Left renal pelvis (tissue), 4 donors: ENCODE measurements around the gene TMX4. TPM values are rescaled to one million over a fixed set of nuclear protein-coding genes. Genes with fewer than 3 reads are reported as not detected.
"Not testable (repeated sequence)": the region's sequence is repeated elsewhere in the genome, so short reads cannot be mapped to it uniquely, and the experiment has no call there.

Source experiments
- DNase-seq, 4 donors: peaks; one replicate each; pipeline ENCODE4 v3.0.0-alpha.2; 2013; ENCODE audit warnings: low read depth in 4 of 4, low spot score in 3 of 4
- polyA plus RNA-seq, 4 donors: library from polyadenylated mRNA; unstranded; fragments of 120-200 nt; gene quantifications; one replicate each; pipeline ENCODE4 v1.2.1, GENCODE V29; 2013; ENCODE audit not compliant: insufficient read length in 4 of 4

TMX4 gene
- polyA plus RNA-seq, 4 donors: 46.5 to 104 (median 69.7) TPM

DNA sequence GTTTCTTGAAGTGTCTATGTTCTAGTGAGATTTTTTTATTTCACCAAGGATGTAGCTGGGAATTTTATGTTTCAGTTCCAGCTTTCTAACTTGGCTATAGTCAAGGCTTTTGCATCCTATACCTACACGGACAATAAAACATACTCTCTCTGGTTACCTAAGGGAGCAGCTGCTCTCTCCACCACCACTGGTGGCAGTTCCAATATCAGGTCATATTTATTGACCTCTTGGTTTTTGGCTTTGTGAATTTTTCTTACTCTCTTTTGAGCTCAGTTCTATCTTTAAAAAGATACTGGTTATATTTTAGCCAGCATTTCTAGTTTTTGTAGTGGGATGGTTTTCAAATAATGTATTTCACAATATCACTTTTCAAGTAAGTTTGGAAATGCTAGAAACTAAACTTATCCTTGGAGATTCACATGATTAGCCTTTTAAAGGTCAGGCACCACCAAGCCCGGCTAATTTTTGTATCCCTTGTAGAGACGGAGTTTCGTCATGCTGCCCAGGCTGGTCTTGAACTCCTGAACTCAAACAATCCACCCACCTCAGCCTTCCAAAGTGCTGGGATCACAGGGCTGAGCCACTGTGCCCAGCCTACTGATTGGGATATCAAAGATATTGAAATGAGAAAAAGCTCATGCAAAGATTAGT is 44.7 kb downstream of the TMX4 start:
- no peak for DNase-seq

- DNase-seq: no peak
Observed at GRCh38 chr20:7971536-7972280, 47.9 kb downstream of the TMX4 start.

DNA sequence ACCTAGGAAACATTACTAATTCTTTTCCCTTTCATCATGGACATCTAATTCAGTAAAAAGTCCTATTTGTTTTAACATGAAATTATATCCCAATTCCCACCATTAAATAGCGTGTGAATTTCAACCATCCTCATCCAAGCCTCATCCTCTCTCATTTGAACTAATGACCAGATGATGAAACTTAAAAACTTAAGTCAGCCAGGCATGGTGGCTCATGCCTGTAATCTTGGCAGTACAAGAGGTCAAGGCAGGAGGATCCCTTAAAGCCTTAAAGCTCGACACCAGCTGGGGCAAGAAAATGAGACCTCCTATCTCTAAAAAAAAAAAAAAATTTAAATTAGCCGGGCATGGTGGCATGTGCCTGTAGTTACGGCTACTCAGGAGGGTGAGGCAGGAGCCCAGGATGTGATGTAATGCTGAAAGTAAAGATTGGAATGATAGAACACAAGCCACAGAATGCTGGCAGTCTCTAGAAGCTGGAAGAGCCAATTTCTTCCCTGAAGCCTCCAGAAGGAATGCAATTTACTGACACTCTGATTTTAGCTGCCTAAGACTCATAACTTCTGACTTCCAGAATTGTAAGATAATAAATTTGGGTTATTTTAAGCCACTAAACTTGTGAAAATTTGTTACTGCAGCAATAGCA is 52.2 kb downstream of the TMX4 start:
- DNase-seq: no peak

- no peak for DNase-seq
Observed at GRCh38 chr20:7966176-7966575, 53.4 kb downstream of the TMX4 start.

- DNase-seq: no peak
Observed at GRCh38 chr20:7959484-7959883, 60.1 kb downstream of the TMX4 start.

DNA sequence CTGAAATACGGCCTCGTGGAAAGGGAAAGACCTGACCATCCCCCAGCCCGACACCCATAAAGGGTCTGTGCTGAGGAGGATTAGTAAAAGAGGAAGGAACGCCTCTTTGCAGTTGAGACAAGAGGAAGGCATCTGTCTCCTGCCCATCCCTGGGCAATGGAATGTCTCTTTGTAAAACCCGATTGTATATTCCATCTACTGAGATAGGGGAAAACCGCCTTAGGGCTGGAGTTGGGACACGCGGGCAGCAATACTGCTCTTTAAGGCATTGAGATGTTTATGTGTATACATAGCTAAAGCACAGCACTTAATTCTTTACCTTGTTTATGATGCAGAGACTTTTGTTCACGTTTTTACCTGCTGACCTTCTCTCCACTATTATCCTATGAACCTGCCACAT is 63.0 kb downstream of the TMX4 start:
- DNase-seq: not testable (repeated sequence)

GRCh38 chr20:7950387-7950786 is 69.2 kb downstream of the TMX4 start:
- no peak for DNase-seq

- no peak for DNase-seq
Observed at GRCh38 chr20:7943891-7944290, 75.7 kb downstream of the TMX4 start.

DNA sequence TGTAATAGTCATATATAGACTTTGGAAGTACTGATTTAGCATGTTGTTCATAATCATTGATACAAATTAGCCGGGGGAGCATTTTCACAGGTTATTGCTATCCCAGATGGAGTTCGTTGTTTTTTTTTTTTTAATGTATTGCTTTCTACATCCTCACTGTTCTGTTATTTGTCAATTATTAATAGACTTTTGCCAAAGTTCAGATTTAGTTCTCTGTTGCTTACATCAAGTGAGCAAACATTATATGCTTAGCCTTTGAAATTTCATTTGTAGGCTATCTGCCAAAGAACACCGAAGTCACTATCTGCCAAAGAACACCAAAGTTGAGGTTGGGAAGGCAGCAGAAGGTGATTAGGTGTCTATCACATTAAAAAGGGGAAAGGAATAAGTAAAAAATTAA is 79.2 kb downstream of the TMX4 start, which contains the start of gene HAO1:
TSS of gene HAO1 (minus strand) at position 118 of the 400 bp plus-strand sequence. CDS start at position 82, 36 bp downstream.
- DNase-seq: no peak

DNA sequence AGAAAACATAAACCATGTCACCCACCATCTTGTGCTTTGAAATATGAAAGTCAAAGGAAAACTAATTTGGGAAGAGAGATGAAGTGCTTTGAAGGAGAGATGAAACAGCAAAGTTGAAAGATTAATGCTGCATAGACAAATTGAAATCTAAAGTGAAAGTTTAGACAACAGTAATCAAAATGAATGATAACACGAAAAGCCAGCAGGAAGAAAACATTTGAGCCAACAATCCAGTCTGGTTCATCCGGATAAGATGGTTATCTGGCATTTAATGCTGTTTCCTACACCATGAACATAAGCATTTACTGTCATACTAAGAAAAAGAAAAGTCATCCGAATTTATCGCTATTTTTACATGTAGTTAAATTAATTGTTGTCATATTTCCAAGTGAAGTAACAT is 79.9 kb downstream of the TMX4 start:
- peak in 1 of 4 donors; percentile 14 for DNase-seq

- no peak for DNase-seq
Observed at GRCh38 chr20:7938058-7938457, 81.5 kb downstream of the TMX4 start.

DNA sequence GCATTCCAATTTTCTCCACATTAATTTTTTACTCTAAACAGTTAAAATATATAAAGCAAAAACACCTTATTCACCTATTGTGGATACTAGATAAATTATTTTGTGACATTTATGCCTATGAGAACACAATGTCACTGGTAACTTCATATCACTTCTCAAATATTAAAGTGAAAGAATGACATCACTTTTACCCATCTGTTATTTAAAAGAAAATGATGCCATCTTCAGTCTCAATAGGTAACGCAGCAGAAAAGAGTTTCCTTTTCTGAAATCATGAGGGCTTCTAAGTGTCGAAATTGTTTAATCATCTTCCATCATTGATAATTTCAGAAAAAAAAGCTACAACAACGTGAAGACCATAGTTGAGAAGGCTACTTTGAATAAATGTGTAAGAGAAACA is 82.2 kb downstream of the TMX4 start:
- no peak for DNase-seq

- DNase-seq: no peak
Observed at GRCh38 chr20:7935027-7935551, 84.5 kb downstream of the TMX4 start.

DNA sequence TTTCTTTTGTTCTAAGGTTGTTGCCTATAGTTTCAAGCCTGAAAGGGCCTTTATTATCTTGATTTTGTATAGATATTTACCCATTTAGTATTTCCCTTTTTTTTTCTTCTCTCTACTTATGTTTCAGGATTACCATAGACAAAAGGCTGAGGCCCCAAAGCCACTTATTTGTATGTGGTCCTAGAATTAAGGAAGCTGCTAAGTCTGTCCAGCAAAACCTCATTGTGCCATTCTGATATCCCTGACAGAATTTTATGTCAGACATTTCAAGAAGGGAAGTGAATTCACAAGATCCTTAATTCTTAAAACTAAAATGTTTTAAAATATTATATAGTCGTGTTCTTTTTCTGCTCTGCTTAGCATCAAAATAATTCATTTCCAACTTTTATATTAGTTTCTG is 86.2 kb downstream of the TMX4 start:
- DNase-seq: no peak

- no peak for DNase-seq
Observed at GRCh38 chr20:7930343-7930742, 89.2 kb downstream of the TMX4 start.

Other genes with a start within 250 kb of the TMX4 start
- under 1 TPM in 1 of 4 donors, not detected in 3; 0.22 TPM for gene HAO1, start 79.3 kb downstream of the TMX4 start, polyA plus RNA-seq
- gene PLCB1, start 112.5 kb upstream of the TMX4 start, polyA plus RNA-seq: 10 to 100 TPM; 23.0 to 66.7 (median 42.2) TPM